Left lobe of liver (tissue), 2 donors: ENCODE results near the gene ZAP70. TPM values are rescaled to one million over a fixed set of nuclear protein-coding genes. Genes with fewer than 3 reads are reported as not detected.

Experiments used
- ATAC-seq: fragments of 200-7000 bp; cut with Tn5 transposase; one replicate; pipeline ENCODE4 v1.9.1; 2020; ENCODE audit warnings: mild to moderate bottlenecking, moderate library complexity
- DNase-seq: peaks from one replicate; pipeline ENCODE4 v3.0.0-alpha.2; 2020; ENCODE audit warnings: low spot score
- total RNA-seq: library from RNA; stranded (reverse); gene quantifications from one replicate; pipeline ENCODE4 v1.2.1, GENCODE V29; 2021
- donor health status: DM: no; HTN: no; CAD: no; lungs with moderate emphysema.
- donor health status: DM: no; HTN: yes; CAD: no.

Gene ZAP70
- total RNA-seq, 1 donor from 2014 or later = 1.5 TPM

- ATAC-seq = no peak
- DNase-seq = no peak
These were observed 61.7 kb downstream of the ZAP70 start for GRCh38 chr2:97775074-97775473.

- no peak for ATAC-seq
- DNase-seq = no peak
These were observed 65.8 kb downstream of the ZAP70 start for GRCh38 chr2:97779141-97779540.

- no peak for DNase-seq
- ATAC-seq = no peak
These were observed 68.6 kb downstream of the ZAP70 start for GRCh38 chr2:97781981-97782380.

GRCh38 chr2:97784953-97785352 is 71.6 kb downstream of the ZAP70 start:
- ATAC-seq (no peak), DNase-seq (no peak)

GRCh38 chr2:97785818-97786217 is 72.4 kb downstream of the ZAP70 start:
- ATAC-seq (no peak), DNase-seq (no peak)

- ATAC-seq = no peak
These were observed 75.7 kb downstream of the ZAP70 start for GRCh38 chr2:97788986-97789644.

More at GRCh38 chr2:97788986-97789644, 75.7 kb downstream of the ZAP70 start:
- no peak for DNase-seq

Other genes starting within 250 kb of the ZAP70 start
- 2.2 TPM for gene ANKRD36B, start 123.7 kb upstream of the ZAP70 start, total RNA-seq
- gene COX5B, start 67.5 kb upstream of the ZAP70 start, total RNA-seq = 215 TPM
- gene ACTR1B, start 49.5 kb upstream of the ZAP70 start, total RNA-seq = 38.9 TPM
- gene C2orf92, start 43.9 kb upstream of the ZAP70 start, total RNA-seq = 11.7 TPM